Measurements from ENCODE around the gene MMEL1. TPM values are rescaled to one million over a fixed set of nuclear protein-coding genes. Genes with fewer than 3 reads are reported as not detected.
A peak's percentile ranks its signal among the peaks of the same experiment; 100 is the strongest.

Gene MMEL1
- total and polyA plus RNA-seq, 2 experiments from 2014 or later: 0.93 to 1.8 TPM

- H3K27me3 ChIP-seq: peaks cover 3% of the 10 kb centered on the region
- H3K9me3 ChIP-seq (ENCODE audit: low read depth): no peaks in the 10 kb centered on the region
- peaks cover 15% of the 10 kb centered on the region for H3K79me2 ChIP-seq
- H3K4me2 ChIP-seq: peak overlapping the region; percentile 99
- peak; percentile 9 for DNase-seq (ENCODE audit: low spot score)
- no peaks in the 10 kb centered on the region for H3K9me2 ChIP-seq (replicated peaks; ENCODE audit: insufficient read depth)
- 96% methylated on average over 34 of the region's 34 CpGs for WGBS (ENCODE audit: low lambda C conversion rate, missing lambda C conversion rate)
- no peak for TF ChIP-seq EZH2 (IDR thresholded peaks at IDR 0.05; ENCODE audit: borderline replicate concordance)
- no peak for TF ChIP-seq CTCF (IDR thresholded peaks at IDR 0.05; ENCODE audit: poor library complexity)
- no peak for TF ChIP-seq EZH2phosphoT487 (IDR thresholded peaks at IDR 0.05; ENCODE audit: low read depth, severe bottlenecking, unreplicated experiment)
- H3K4me1 ChIP-seq (ENCODE audit: insufficient read depth): peaks cover 22% of the 10 kb centered on the region
- no peak overlapping the region for H3K4me3 ChIP-seq
- no peak overlapping the region for H2AFZ ChIP-seq
- H4K20me1 ChIP-seq (ENCODE audit: insufficient read depth, poor library complexity, severe bottlenecking): no peaks in the 10 kb centered on the region
- H3K27ac ChIP-seq: no peak overlapping the region
- no peaks in the 10 kb centered on the region for H3K36me3 ChIP-seq (replicated peaks; ENCODE audit: insufficient read depth, low read depth)
Observed at GRCh38 chr1:2641381-2642130, 8.7 kb upstream of the MMEL1 start.

GRCh38 chr1:2640626-2641025 is 7.8 kb upstream of the MMEL1 start:
- no peak for TF ChIP-seq CTCF (IDR thresholded peaks at IDR 0.05; ENCODE audit: poor library complexity)
- TF ChIP-seq EZH2phosphoT487 (IDR thresholded peaks at IDR 0.05; ENCODE audit: low read depth, severe bottlenecking, unreplicated experiment): no peak
- 86% methylated on average over 2 of the region's 3 CpGs for WGBS (ENCODE audit: low lambda C conversion rate, missing lambda C conversion rate)
- H4K20me1 ChIP-seq (ENCODE audit: insufficient read depth, poor library complexity, severe bottlenecking): no peaks in the 10 kb centered on the region
- H3K9me2 ChIP-seq (replicated peaks; ENCODE audit: insufficient read depth): no peaks in the 10 kb centered on the region
- H3K4me1 ChIP-seq (ENCODE audit: insufficient read depth): peaks cover 22% of the 10 kb centered on the region
- no peaks in the 10 kb centered on the region for H3K36me3 ChIP-seq (replicated peaks; ENCODE audit: insufficient read depth, low read depth)
- no peak overlapping the region for H2AFZ ChIP-seq
- DNase-seq (ENCODE audit: low spot score): no peak
- H3K79me2 ChIP-seq: peaks cover 15% of the 10 kb centered on the region
- no peak overlapping the region for H3K4me2 ChIP-seq
- H3K27me3 ChIP-seq: peaks cover 3% of the 10 kb centered on the region
- H3K27ac ChIP-seq: no peak overlapping the region
- no peak overlapping the region for H3K4me3 ChIP-seq
- no peaks in the 10 kb centered on the region for H3K9me3 ChIP-seq (ENCODE audit: low read depth)

GRCh38 chr1:2639607-2640521 is 7.0 kb upstream of the MMEL1 start:
- 88% methylated on average over 24 of the region's 26 CpGs for whole genome bisulfite sequencing (ENCODE audit: low lambda C conversion rate, missing lambda C conversion rate)
- peaks cover 3% of the 10 kb centered on the region for H3K27me3 ChIP-seq
- peaks cover 22% of the 10 kb centered on the region for H3K4me1 ChIP-seq (ENCODE audit: insufficient read depth)
- DNase-seq (ENCODE audit: low spot score): peak; percentile 11
- no peak overlapping the region for H3K4me3 ChIP-seq
- no peaks in the 10 kb centered on the region for H4K20me1 ChIP-seq (ENCODE audit: insufficient read depth, poor library complexity, severe bottlenecking)
- peaks cover 15% of the 10 kb centered on the region for H3K79me2 ChIP-seq
- no peak overlapping the region for H3K4me2 ChIP-seq
- H3K9me3 ChIP-seq (ENCODE audit: low read depth): no peaks in the 10 kb centered on the region
- no peak overlapping the region for H2AFZ ChIP-seq
- no peaks in the 10 kb centered on the region for H3K36me3 ChIP-seq (replicated peaks; ENCODE audit: insufficient read depth, low read depth)
- no peak overlapping the region for H3K27ac ChIP-seq
- H3K9me2 ChIP-seq (replicated peaks; ENCODE audit: insufficient read depth): no peaks in the 10 kb centered on the region
- TF ChIP-seq EZH2phosphoT487 (IDR thresholded peaks at IDR 0.05; ENCODE audit: low read depth, severe bottlenecking, unreplicated experiment) (no peak), EZH2 (IDR thresholded peaks at IDR 0.05; ENCODE audit: borderline replicate concordance) (no peak), CTCF (IDR thresholded peaks at IDR 0.05; ENCODE audit: poor library complexity) (no peak)

All from hepatocyte (in vitro differentiated cells).